Heart left ventricle (tissue), 16 donors: ENCODE measurements around the gene GARS1. TPM values are rescaled to one million over a fixed set of nuclear protein-coding genes. Genes with fewer than 3 reads are reported as not detected.

Experiments
- ATAC-seq, 4 donors: fragments of 200-7000 bp; cut with Tn5 transposase; one replicate each; pipeline ENCODE4 v1.9.1; 2020 to 2022; ENCODE audit warnings: moderate library complexity in 4 of 4, mild to moderate bottlenecking in 3 of 4, moderate number of reproducible peaks in 1 of 4
- DNase-seq, 5 donors: peaks; one replicate each; pipeline ENCODE4 v3.0.0-alpha.2; 2020
- H3K27ac ChIP-seq, 12 donors: fragments of 200-600 bp; sonication (generic) in 4 of 12; one replicate each; pipeline versions ENCODE4 v1.5.0 to v1.8.0; 2016 to 2022; ENCODE audit warnings: mild to moderate bottlenecking in 2 of 12
- H3K27me3 ChIP-seq, 9 donors: fragments of 200-600 bp; sonication (generic) in 2 of 9; one replicate each; pipeline versions ENCODE4 v1.5.1 to v1.8.0; 2016 to 2022; ENCODE audit warnings: mild to moderate bottlenecking in 3 of 9
- H3K36me3 ChIP-seq, 9 donors: fragments of 200-600 bp; sonication (generic) in 2 of 9; one replicate each; pipeline versions ENCODE4 v1.5.0 to v1.8.0; 2018 to 2022; ENCODE audit warnings: mild to moderate bottlenecking in 2 of 9
- H3K4me1 ChIP-seq, 12 donors: fragments of 200-600 bp; sonication (generic) in 4 of 12; one replicate each; pipeline versions ENCODE4 v1.5.0 to v1.8.0; 2016 to 2022; ENCODE audit warnings: mild to moderate bottlenecking in 3 of 12
- H3K4me3 ChIP-seq, 12 donors: fragments of 200-600 bp; sonication (generic) in 4 of 12; one replicate each; pipeline versions ENCODE4 v1.5.0 to v1.8.0; 2017 to 2022; ENCODE audit warnings: mild to moderate bottlenecking in 9 of 12, moderate library complexity in 4 of 12
- H3K9me3 ChIP-seq, 12 donors: fragments of 200-600 bp; sonication (generic) in 4 of 12; one replicate each; pipeline versions ENCODE4 v1.5.0 to v1.8.0; 2016 to 2022; ENCODE audit warnings: mild to moderate bottlenecking in 1 of 12
- POLR2A ChIP-seq, 2 donors: fragments of 450-650 bp; IDR thresholded peaks; one replicate each; pipeline ENCODE4 v1.6.1; 2017; ENCODE audit warnings: antibody characterized with exemption in 2 of 2, mild to moderate bottlenecking in 2 of 2, moderate library complexity in 2 of 2
- WGBS, 4 donors: extraction: QIAGEN DNeasy Blood & Tissue Kit in 2 of 4; methylation state at CpG; one replicate each; pipeline versions ENCODE4 v1.1.5 to v1.1.7; 2013 to 2018; 5-methylcytosine and 5-hydroxymethylcytosine counted together
- intact Hi-C, 10 donors: fragments of 100-400 bp; cut with DNase I; formaldehyde crosslinking; loops; one replicate each; pipeline versions ENCODE4 v1.11.1 to v1.14.2; 2022
- polyA plus RNA-seq, 2 donors: library from polyadenylated mRNA; stranded (reverse); fragments of 200-250 nt; gene quantifications; one replicate each; pipeline ENCODE4 v1.2.3, GENCODE V29; 2013
- total RNA-seq, 9 donors: library from RNA; depleted of rRNA in 2 of 9; stranded (reverse); fragments of >200 nt in 2 of 9; fragmentation: NEBNext Ultra II Directional in 3 of 9; extraction: Animal tissue kit (Norgen Biotek cat#: 25700) in 3 of 9; gene quantifications; one replicate each; pipeline versions ENCODE4 v1.1.0 to v1.2.4, GENCODE V29; 2016 to 2023
- TF ChIP-seq, protein P1 (sequence below), 12 donors: fragments of 200-600 bp; sonication (generic) in 4 of 12; IDR thresholded peaks; one replicate each; pipeline versions ENCODE4 v1.5.0 to v1.8.0; 2018 to 2022; ENCODE audit warnings: antibody characterized with exemption in 12 of 12, mild to moderate bottlenecking in 5 of 12
- donor health status: ischemic (EF 13 %, LVEDD 7.1; RV severe dilation, severe dysfunction).
- donor health status: healthy with polysubstance abuse.
- donor health status: DM: no; HTN: yes; CAD: no.
- donor health status: DM: no; HTN: no; CAD: no.
- donor health status: ischemic (EF 25% LVEDD 6.9; RV normal size, moderate dysfunction).
- donor health status: ischemic (EF 25% LVEDD 5.7; RV mildly dilated, moderate dysfunction).
- donor health status: healthy.
- donor health status: DM: yes; HTN: yes; CAD: no.
- donor health status: ischemic (EF 35%, LVEDD 5.7; RV mildly dilated, moderate dysfunction).
- donor health status: nonischemic (EF 11% LVEDD 7.7; RV severe dilation, severe dysfunction).
- donor health status: DM: yes; HTN: yes; CAD: no.
- donor health status: PGD.
- donor health status: ischemic (EF 29% LVEDD 5.4; RV normal size, mild dysfunction).
- donor health status: nonischemic (EF 23%, LVEDD 6.1; RV moderate dilation, normal function).

GARS1 gene
- total and polyA plus RNA-seq, 11 donors, result 32.7 to 96.2 (median 48.5) TPM

DNA sequence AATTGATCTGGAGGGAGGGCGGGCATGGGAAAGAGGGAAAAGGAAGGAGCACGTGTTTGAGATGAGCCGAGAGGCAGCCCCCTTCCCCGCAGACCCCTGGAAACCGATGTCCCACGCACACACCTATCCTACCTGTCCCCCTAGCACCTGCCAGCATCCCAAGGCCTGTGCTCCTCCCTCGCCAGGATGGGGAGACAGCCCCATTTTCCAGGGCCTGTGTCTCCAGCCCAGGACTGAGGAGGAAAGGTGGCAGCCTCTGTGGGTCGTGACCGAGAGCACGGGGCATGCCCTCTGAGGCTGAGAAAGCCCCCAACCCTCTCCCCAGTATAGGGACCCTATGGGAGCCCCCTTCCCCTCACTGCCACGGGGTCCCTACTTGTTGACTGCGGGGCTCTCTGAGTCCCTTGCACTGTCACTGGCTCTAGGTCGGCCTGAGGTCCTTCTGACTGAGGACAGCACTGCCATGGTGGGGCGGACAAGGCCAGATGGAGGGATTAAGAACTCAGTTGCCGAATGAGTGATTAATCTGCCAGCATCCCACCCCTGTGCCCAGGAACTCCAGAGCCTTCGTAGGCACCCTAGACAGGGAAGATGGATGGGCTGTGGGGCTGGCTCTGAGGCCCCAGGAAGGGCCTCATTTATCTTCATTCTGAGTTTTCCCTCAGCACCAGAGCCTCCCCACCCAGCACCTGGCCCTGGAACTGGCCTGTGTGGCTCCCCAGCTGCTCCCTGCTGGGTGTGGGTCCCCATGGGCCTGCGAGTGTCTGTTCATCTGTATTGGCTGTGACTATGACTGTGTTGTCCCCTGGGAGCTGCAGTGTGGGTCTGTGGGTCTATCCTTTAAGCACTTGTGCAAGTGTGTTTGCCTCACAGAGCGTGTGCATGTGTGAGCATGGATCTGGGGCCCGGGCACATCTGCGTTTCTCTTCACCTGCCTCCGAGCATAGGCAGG lies 61.6 kb downstream of the GARS1 start:
- Histone ChIP-seq H3K4me1 (no peaks in the 10 kb centered on the region), H3K27me3 (no peaks in the 10 kb centered on the region), H3K9me3 (no peaks in the 10 kb centered on the region), H3K36me3 (no peaks in the 10 kb centered on the region), H3K4me3 (no peak overlapping the region), H3K27ac (no peak overlapping the region)
- intact Hi-C loops, result no loop called here
- no peak for DNase-seq
- no peak for ATAC-seq
- 81 to 88% (median 86%) methylated on average over 14 to 21 of the region's 21 CpGs for WGBS, 4 donors
- TF ChIP-seq POLR2A (IDR thresholded peaks at IDR 0.05), result no peak
- TF ChIP-seq, protein P1, sequence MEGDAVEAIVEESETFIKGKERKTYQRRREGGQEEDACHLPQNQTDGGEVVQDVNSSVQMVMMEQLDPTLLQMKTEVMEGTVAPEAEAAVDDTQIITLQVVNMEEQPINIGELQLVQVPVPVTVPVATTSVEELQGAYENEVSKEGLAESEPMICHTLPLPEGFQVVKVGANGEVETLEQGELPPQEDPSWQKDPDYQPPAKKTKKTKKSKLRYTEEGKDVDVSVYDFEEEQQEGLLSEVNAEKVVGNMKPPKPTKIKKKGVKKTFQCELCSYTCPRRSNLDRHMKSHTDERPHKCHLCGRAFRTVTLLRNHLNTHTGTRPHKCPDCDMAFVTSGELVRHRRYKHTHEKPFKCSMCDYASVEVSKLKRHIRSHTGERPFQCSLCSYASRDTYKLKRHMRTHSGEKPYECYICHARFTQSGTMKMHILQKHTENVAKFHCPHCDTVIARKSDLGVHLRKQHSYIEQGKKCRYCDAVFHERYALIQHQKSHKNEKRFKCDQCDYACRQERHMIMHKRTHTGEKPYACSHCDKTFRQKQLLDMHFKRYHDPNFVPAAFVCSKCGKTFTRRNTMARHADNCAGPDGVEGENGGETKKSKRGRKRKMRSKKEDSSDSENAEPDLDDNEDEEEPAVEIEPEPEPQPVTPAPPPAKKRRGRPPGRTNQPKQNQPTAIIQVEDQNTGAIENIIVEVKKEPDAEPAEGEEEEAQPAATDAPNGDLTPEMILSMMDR (IDR thresholded peaks at IDR 0.05), result no peak

DNA sequence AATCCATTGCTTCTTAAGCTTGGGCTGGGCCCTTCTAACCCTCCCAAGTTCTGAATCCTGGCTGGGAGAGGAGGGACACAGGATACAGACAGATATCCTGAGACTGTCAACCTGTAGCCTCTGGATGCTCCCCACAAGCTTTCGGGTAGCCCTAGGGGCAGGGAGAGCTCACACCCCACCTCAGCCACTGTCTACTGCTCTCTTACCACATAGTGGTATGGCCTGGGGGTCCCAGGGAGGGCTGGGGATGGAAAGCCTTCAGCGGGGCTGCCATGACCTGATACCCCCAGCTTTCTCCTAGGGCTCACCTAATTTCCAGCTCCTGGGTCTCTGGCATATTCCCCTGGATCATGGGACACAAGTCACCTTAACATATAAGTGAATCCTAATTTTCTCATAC lies 62.5 kb downstream of the GARS1 start:
- no peak for DNase-seq

DNA sequence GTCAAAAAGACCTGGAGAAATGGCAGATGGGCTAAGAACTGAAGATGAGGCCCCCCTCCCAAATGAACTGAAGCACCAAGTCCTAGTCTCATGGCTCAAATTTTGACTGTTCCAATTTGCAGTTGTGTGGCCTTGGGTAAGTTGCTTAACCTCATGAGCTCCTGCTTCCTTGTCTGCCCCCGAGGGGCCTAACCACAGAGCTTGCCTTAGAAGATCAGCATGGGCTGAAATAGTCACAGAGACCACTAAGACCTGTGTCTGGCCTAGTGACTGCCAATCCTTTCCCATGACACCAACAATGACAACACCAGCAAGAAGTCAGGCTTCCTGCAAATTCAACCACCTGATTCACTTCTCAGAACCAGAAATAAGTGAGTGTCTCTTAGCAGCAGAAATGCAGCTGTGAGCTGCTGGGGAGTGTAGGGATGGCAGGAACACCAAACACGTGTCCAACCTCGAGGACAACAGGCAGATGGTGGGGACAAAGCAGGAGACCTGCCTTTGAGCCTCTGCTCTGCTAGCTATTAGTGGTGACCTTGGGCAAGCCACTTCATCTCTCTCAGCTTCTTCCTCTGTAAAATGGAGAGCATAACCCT lies 63.9 kb downstream of the GARS1 start:
- Histone ChIP-seq H3K9me3 (no peaks in the 10 kb centered on the region), H3K27me3 (no peaks in the 10 kb centered on the region), H3K4me1 (no peaks in the 10 kb centered on the region), H3K36me3 (no peaks in the 10 kb centered on the region), H3K27ac (no peak overlapping the region), H3K4me3 (no peak overlapping the region)
- WGBS, 4 donors, result 47 to 81% (median 75%) methylated on average over 3 of the region's 3 CpGs
- DNase-seq (no peak), ATAC-seq (no peak)
- intact Hi-C loops, result no loop called here
- TF ChIP-seq, protein P1 (IDR thresholded peaks at IDR 0.05), result no peak
- no peak for TF ChIP-seq POLR2A (IDR thresholded peaks at IDR 0.05)

More for the DNA sequence above, 62.5 kb downstream of the GARS1 start:
- 96 to 100% (median 99%) methylated on average over 1 to 2 of the region's 2 CpGs for WGBS, 4 donors
- Histone ChIP-seq H3K4me3 (no peak overlapping the region), H3K36me3 (no peaks in the 10 kb centered on the region), H3K27me3 (no peaks in the 10 kb centered on the region), H3K4me1 (no peaks in the 10 kb centered on the region), H3K9me3 (no peaks in the 10 kb centered on the region), H3K27ac (no peak overlapping the region)
- ATAC-seq, result no peak
- no peak for TF ChIP-seq POLR2A (IDR thresholded peaks at IDR 0.05)
- TF ChIP-seq, protein P1 (IDR thresholded peaks at IDR 0.05), result no peak
- intact Hi-C loops, result no loop called here

DNA sequence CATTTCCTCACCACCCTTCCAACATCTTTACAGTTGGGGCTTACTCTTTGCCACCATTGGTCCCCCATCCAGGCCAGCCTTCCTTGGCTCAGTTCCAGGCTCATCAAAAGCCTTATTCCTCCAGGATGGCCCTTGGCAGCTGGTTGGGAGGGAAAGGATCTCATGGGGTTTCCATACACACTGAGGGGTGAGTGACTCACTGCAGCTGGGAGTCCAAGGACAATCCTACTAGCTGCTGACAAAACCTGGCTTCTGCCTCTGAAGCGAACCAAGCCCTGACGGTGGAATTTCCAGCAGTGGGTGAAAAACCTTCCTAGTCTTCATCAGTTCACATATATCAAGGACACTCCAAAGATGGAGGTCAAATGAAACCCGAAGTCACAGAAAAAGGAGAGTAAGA lies 64.6 kb downstream of the GARS1 start:
- no peak overlapping the region for H3K4me3 ChIP-seq
- intact Hi-C loops, result no loop called here
- no peaks in the 10 kb centered on the region for H3K36me3 ChIP-seq
- TF ChIP-seq, protein P1 (IDR thresholded peaks at IDR 0.05), result no peak
- no peak for TF ChIP-seq POLR2A (IDR thresholded peaks at IDR 0.05)
- no peak overlapping the region for H3K27ac ChIP-seq
- DNase-seq (no peak), ATAC-seq (no peak)
- no peaks in the 10 kb centered on the region for H3K4me1 ChIP-seq
- whole genome bisulfite sequencing, 4 donors, result 69 to 81% (median 77%) methylated on average over 3 of the region's 3 CpGs
- no peaks in the 10 kb centered on the region for H3K27me3 ChIP-seq
- no peaks in the 10 kb centered on the region for H3K9me3 ChIP-seq
